Gastrocnemius medialis (tissue), 4 donors: ENCODE measurements around the gene GOSR1.

Experiments
- POLR2A ChIP-seq, 2 donors: fragments of 450-650 bp; IDR thresholded peaks; one replicate each; pipeline ENCODE4 v1.6.1; 2017; ENCODE audit warnings: antibody characterized with exemption in 2 of 2, mild to moderate bottlenecking in 2 of 2, moderate library complexity in 2 of 2
- TF ChIP-seq, protein P1 (sequence below), 5 experiments: fragments of 450-650 bp in 3 of 5; fragments of 200-600 bp in 2 of 5; sonication (generic) in 2 of 5; IDR thresholded peaks in 4 of 5; conservative IDR thresholded peaks in 1 of 5; 1 replicate in 4 of 5; 2 replicates in 1 of 5; pipeline ENCODE4 v1.5.1; 2016 to 2019; ENCODE audit warnings: antibody characterized with exemption in 5 of 5, mild to moderate bottlenecking in 3 of 5, moderate library complexity in 3 of 5

DNA sequence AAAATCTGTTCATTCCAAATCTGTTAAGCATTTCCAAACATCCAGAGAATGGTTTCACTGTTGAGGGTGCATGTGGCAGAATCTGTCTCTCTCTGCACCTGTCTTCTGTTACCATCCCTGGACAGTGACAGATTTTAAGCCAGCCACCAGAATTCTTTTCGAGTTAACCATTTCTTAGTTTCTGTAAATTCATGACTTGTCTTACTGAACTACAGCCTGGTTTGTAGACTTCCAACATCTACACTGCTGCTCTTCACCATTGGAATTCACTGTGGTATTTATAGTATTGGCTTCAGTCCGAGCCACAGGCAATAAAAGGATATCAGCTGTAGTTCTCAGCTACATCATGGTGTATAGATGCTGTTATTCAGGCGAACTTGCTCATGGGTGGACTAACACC, 47.6 kb downstream of the GOSR1 start:
- TF ChIP-seq, protein P1, sequence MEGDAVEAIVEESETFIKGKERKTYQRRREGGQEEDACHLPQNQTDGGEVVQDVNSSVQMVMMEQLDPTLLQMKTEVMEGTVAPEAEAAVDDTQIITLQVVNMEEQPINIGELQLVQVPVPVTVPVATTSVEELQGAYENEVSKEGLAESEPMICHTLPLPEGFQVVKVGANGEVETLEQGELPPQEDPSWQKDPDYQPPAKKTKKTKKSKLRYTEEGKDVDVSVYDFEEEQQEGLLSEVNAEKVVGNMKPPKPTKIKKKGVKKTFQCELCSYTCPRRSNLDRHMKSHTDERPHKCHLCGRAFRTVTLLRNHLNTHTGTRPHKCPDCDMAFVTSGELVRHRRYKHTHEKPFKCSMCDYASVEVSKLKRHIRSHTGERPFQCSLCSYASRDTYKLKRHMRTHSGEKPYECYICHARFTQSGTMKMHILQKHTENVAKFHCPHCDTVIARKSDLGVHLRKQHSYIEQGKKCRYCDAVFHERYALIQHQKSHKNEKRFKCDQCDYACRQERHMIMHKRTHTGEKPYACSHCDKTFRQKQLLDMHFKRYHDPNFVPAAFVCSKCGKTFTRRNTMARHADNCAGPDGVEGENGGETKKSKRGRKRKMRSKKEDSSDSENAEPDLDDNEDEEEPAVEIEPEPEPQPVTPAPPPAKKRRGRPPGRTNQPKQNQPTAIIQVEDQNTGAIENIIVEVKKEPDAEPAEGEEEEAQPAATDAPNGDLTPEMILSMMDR (IDR thresholded peaks at IDR 0.05 in 4 of 5, conservative IDR thresholded peaks at IDR 0.05 in 1 of 5): no peak
- TF ChIP-seq POLR2A (IDR thresholded peaks at IDR 0.05): no peak
